NCI-H1436 treated with DMSO at 0.1 percent for 48 hours (cell line): Measurements from ENCODE around the gene CTSZ.
A peak's percentile ranks its signal among the peaks of the same experiment; 100 is the strongest.
"Not testable (repeated sequence)": the region's sequence is repeated elsewhere in the genome, so short reads cannot be mapped to it uniquely, and the experiment has no call there.

Experiments used
- DNase-seq: peaks from one replicate; lab custom pipeline; 2025; lab: John Stamatoyannopoulos, UW

CTSZ gene

GRCh38 chr20:58996226-58996611 is 10.8 kb downstream of the CTSZ start:
- DNase-seq, result no peak

GRCh38 chr20:58995461-58996225 is 11.4 kb downstream of the CTSZ start:
- DNase-seq, result no peak

GRCh38 chr20:58994390-58995159 is 12.5 kb downstream of the CTSZ start:
- DNase-seq, result no peak

- DNase-seq, result no peak
Observed at GRCh38 chr20:58993332-58994248, 13.5 kb downstream of the CTSZ start.

- DNase-seq, result no peak
Observed at GRCh38 chr20:58992911-58993310, 14.1 kb downstream of the CTSZ start.

- DNase-seq, result no peak
Observed at GRCh38 chr20:58991715-58992114, 15.3 kb downstream of the CTSZ start.

- DNase-seq, result no peak
Observed at GRCh38 chr20:58990651-58991445, 16.2 kb downstream of the CTSZ start.

- no peak for DNase-seq
Observed at GRCh38 chr20:58989196-58989595, 17.9 kb downstream of the CTSZ start.

- no peak for DNase-seq
Observed at GRCh38 chr20:58988565-58988882, 18.5 kb downstream of the CTSZ start.

GRCh38 chr20:58987790-58988564 is 19.1 kb downstream of the CTSZ start:
- no peak for DNase-seq

- DNase-seq, result no peak
Observed at GRCh38 chr20:58986968-58987517, 20.0 kb downstream of the CTSZ start.

- DNase-seq, result no peak
Observed at GRCh38 chr20:58986286-58986967, 20.6 kb downstream of the CTSZ start.

- DNase-seq, result no peak
Observed at GRCh38 chr20:58985656-58986055, 21.4 kb downstream of the CTSZ start.

GRCh38 chr20:58984691-58985090 is 22.4 kb downstream of the CTSZ start:
- no peak for DNase-seq

- not testable (repeated sequence) for DNase-seq
Observed at GRCh38 chr20:58983115-58983468, 24.0 kb downstream of the CTSZ start.

GRCh38 chr20:58982406-58983114 is 24.5 kb downstream of the CTSZ start:
- DNase-seq, result no peak

GRCh38 chr20:58981628-58982364 is 25.3 kb downstream of the CTSZ start:
- DNase-seq, result no peak

- DNase-seq, result peak; percentile 16
Observed at GRCh38 chr20:58980711-58981627, 26.1 kb downstream of the CTSZ start, which contains the start of gene NELFCD. NELFCD (plus strand) TSS chr20:58981256; CDS start chr20:58981310, 54 bp downstream.
